Glutamatergic neuron (in vitro differentiated cells): ENCODE data around the gene DNAH14. TPM values are rescaled to one million over a fixed set of nuclear protein-coding genes. Genes with fewer than 3 reads are reported as not detected.

Source experiments
- DNase-seq: peaks from one replicate; pipeline ENCODE4 v3.0.0; 2022
- H3K27ac Mint-ChIP-seq: one replicate; pipeline ENCODE4 v1.8.0; 2020; ENCODE audit warnings: mild to moderate bottlenecking, mixed read lengths, inconsistent platforms; ENCODE audit not compliant: unreplicated experiment
- H3K27me3 Mint-ChIP-seq: one replicate; pipeline ENCODE4 v1.8.0; 2020; ENCODE audit warnings: mild to moderate bottlenecking, moderate library complexity, mixed read lengths, inconsistent platforms; ENCODE audit not compliant: unreplicated experiment
- H3K36me3 Mint-ChIP-seq: one replicate; pipeline ENCODE4 v1.8.0; 2020; ENCODE audit warnings: mild to moderate bottlenecking, mixed read lengths, inconsistent platforms; ENCODE audit not compliant: unreplicated experiment
- H3K4me1 Mint-ChIP-seq: one replicate; pipeline ENCODE4 v1.8.0; 2020; ENCODE audit warnings: mild to moderate bottlenecking, low read depth, mixed read lengths, inconsistent platforms; ENCODE audit not compliant: unreplicated experiment
- H3K4me3 Mint-ChIP-seq: one replicate; pipeline ENCODE4 v1.8.0; 2020; ENCODE audit warnings: mild to moderate bottlenecking, mixed read lengths, inconsistent platforms; ENCODE audit not compliant: unreplicated experiment
- H3K9me3 Mint-ChIP-seq: one replicate; pipeline ENCODE4 v1.8.0; 2020; ENCODE audit warnings: mild to moderate bottlenecking, moderate library complexity, mixed read lengths, inconsistent platforms; ENCODE audit not compliant: unreplicated experiment
- total RNA-seq: library from RNA; stranded (reverse); fragmentation: NEBNext Ultra II Directional; extraction: Animal tissue kit (Norgen Biotek cat#: 25700); gene quantifications from one replicate; pipeline ENCODE4 v1.2.1, GENCODE V29; 2021; ENCODE audit not compliant: unreplicated experiment
- TF ChIP-seq, protein P1 (sequence below): fragments of 200-600 bp; sonication (generic); IDR thresholded peaks from one replicate; pipeline ENCODE4 v1.5.0; 2021; ENCODE audit not compliant: partially characterized antibody, unreplicated experiment

The DNAH14 gene
- total RNA-seq, 1 donor from 2014 or later = 36.6 TPM

DNA sequence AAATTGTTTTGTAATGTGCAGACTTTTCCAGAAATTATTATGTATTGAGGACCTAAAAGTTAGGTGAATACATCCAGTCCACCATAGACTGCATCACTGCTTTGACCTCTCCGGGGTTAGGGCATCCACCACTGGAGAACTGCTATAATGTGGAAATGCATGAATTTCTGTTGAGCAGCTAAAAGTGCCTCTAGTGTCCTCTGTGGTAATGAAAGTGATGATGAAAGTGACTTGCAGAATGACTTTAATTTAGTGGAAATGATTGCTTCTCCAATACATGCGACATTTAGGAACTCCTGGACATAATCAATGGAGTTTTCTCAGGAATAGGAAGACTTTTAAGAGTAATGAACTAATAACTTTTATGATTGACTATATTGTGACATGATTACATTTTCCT, 327.6 kb downstream of the DNAH14 start:
- Mint-ChIP-seq H3K9me3 (no peaks in the 10 kb centered on the region), H3K36me3 (peaks cover 3% of the 10 kb centered on the region), H3K27me3 (no peaks in the 10 kb centered on the region), H3K4me1 (no peaks in the 10 kb centered on the region), H3K27ac (no peak overlapping the region), H3K4me3 (no peak overlapping the region)
- TF ChIP-seq, protein P1, sequence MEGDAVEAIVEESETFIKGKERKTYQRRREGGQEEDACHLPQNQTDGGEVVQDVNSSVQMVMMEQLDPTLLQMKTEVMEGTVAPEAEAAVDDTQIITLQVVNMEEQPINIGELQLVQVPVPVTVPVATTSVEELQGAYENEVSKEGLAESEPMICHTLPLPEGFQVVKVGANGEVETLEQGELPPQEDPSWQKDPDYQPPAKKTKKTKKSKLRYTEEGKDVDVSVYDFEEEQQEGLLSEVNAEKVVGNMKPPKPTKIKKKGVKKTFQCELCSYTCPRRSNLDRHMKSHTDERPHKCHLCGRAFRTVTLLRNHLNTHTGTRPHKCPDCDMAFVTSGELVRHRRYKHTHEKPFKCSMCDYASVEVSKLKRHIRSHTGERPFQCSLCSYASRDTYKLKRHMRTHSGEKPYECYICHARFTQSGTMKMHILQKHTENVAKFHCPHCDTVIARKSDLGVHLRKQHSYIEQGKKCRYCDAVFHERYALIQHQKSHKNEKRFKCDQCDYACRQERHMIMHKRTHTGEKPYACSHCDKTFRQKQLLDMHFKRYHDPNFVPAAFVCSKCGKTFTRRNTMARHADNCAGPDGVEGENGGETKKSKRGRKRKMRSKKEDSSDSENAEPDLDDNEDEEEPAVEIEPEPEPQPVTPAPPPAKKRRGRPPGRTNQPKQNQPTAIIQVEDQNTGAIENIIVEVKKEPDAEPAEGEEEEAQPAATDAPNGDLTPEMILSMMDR = no peak
- no peak for DNase-seq

GRCh38 chr1:225258811-225259210, 329.3 kb downstream of the DNAH14 start:
- no peak overlapping the region for H3K4me3 Mint-ChIP-seq
- peaks cover 3% of the 10 kb centered on the region for H3K36me3 Mint-ChIP-seq
- peaks cover 2% of the 10 kb centered on the region for H3K27me3 Mint-ChIP-seq
- no peak for DNase-seq
- no peaks in the 10 kb centered on the region for H3K4me1 Mint-ChIP-seq
- TF ChIP-seq, protein P1 = no peak
- H3K9me3 Mint-ChIP-seq = no peaks in the 10 kb centered on the region
- H3K27ac Mint-ChIP-seq = no peak overlapping the region

GRCh38 chr1:225259542-225259941, 330.1 kb downstream of the DNAH14 start:
- Mint-ChIP-seq H3K27ac (no peak overlapping the region), H3K36me3 (no peaks in the 10 kb centered on the region), H3K4me1 (no peaks in the 10 kb centered on the region), H3K4me3 (no peak overlapping the region), H3K27me3 (peaks cover 2% of the 10 kb centered on the region), H3K9me3 (no peaks in the 10 kb centered on the region)
- TF ChIP-seq, protein P1 = no peak
- no peak for DNase-seq

DNA sequence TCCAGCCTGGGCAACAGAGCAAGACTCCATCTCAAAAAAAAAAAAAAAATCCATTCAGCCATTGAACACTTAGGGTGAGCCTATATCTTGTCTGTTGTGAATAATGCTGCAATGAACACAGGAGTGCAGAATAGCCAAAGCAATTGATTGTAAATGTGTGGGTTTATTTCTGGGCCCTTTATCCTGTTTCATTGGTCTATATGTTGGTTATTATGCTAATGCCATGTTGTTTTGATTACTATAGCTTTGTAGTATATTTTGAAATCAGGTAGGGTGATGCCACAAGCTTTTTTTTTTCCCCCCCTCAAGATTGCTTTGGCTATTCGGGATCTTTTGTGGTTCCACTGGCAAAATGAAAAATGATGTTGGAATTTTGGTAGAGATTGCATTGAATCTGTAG, 330.8 kb downstream of the DNAH14 start:
- H3K27me3 Mint-ChIP-seq = peaks cover 2% of the 10 kb centered on the region
- no peaks in the 10 kb centered on the region for H3K9me3 Mint-ChIP-seq
- H3K27ac Mint-ChIP-seq = no peak overlapping the region
- TF ChIP-seq, protein P1 = no peak
- H3K4me3 Mint-ChIP-seq = no peak overlapping the region
- H3K36me3 Mint-ChIP-seq = no peaks in the 10 kb centered on the region
- DNase-seq = no peak
- H3K4me1 Mint-ChIP-seq = no peaks in the 10 kb centered on the region

DNA sequence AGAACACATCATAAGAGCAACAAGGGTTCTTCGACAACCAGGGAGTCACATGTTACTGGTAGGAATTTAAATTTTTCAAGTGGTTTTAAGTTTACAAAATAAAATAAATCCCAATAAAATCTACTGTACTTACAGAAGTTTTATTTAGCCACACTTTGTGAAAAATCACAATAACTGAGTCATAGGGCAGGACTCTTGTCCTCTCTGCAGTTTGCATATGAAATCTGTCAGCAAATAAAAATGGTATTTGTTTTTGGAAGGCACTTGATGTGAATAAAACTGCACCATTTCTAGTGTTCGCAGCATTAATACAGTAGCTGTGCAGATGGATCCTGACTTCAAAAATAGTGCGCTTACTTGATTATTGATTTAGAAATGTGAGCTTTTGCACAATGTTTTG, 348.0 kb downstream of the DNAH14 start:
- no peaks in the 10 kb centered on the region for H3K4me1 Mint-ChIP-seq

More for the DNA sequence above, 348.0 kb downstream of the DNAH14 start:
- Mint-ChIP-seq H3K27ac (no peak overlapping the region), H3K27me3 (no peaks in the 10 kb centered on the region), H3K36me3 (peaks cover 13% of the 10 kb centered on the region), H3K4me3 (no peak overlapping the region), H3K9me3 (peaks cover 3% of the 10 kb centered on the region)
- TF ChIP-seq, protein P1 = no peak
- DNase-seq = no peak
